ENCODE data around the gene PDAP1. TPM values are rescaled to one million over a fixed set of nuclear protein-coding genes. Genes with fewer than 3 reads are reported as not detected.
A peak's percentile ranks its signal among the peaks of the same experiment; 100 is the strongest.

The PDAP1 gene
- total and polyA plus RNA-seq, 9 of the 15 experiments (the other 6 are each of a cell fraction or from before 2014, with no cell fraction given), result 10.2 to 315 (median 129) TPM

DNA sequence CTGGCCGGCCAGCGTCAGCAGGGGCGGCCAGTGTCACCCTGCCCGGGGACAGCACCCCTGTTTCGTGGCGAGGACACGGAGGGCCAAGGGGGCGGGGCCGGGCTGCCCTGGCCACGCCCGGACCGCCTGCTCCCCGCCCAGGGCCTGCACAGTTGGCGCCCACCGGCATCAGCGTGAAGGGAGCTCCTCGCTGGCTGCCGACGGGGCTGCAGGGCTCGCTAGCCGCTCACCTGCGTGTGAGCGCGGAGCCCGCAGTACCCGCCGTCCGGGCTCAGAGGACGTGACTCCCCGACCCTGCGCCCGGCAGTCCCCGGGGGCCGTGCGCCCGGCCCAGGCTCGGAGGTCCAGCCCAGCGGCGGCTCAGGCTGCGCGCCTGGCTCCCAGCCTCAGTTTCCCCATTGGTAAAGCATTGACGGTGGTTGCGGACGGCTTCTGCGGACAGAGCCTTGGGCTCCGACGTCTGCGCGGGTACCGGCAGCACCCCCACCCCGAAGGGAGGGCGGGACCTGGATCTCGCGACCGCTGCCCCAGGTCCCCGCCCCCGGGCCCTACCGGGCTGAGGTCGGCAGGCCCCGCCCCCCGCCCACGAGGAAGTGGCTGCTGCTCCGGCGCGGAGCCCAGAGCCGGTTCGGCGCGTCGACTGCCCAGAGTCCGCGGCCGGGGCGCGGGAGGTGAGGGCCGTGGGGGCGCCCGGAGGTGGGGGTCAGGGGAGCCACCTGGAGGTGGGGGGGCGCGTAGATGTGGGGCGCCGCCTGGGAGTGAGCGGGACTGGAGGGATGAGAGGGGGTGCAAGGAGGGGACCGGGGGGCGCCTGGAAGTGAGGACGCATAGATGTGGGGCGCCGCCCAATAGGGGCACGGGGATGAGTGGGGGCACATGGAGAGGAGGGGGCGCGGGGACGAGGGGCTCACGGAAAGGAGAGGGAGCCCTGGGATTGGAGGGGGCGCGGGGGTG lies 34.0 kb downstream of the PDAP1 start, which contains the start of gene ARPC1B (continued):
- TF ChIP-seq ZMIZ1 (IDR thresholded peaks at IDR 0.05; ENCODE audit: low read depth in 2 of 2, low read length in 2 of 2), result no peak
- TF ChIP-seq IFI16 (CRISPR knock-in tag; IDR thresholded peaks at IDR 0.05), result no peak
- no peak for TF ChIP-seq CSDE1 (IDR thresholded peaks at IDR 0.05)
- TF ChIP-seq POLR3A (IDR thresholded peaks at IDR 0.05; ENCODE audit: borderline replicate concordance, extremely low read depth, insufficient read depth, insufficient read length), result no peak
- no peak for TF ChIP-seq TBL1XR1 (IDR thresholded peaks at IDR 0.05; ENCODE audit: low read length in 2 of 2)
- TF ChIP-seq KAT2B (IDR thresholded peaks at IDR 0.05; ENCODE audit: low read depth, low read length), result no peak
- TF ChIP-seq SP1 (CRISPR knock-in tag; IDR thresholded peaks at IDR 0.05), result peak; percentile 88
- TF ChIP-seq, protein P1, sequence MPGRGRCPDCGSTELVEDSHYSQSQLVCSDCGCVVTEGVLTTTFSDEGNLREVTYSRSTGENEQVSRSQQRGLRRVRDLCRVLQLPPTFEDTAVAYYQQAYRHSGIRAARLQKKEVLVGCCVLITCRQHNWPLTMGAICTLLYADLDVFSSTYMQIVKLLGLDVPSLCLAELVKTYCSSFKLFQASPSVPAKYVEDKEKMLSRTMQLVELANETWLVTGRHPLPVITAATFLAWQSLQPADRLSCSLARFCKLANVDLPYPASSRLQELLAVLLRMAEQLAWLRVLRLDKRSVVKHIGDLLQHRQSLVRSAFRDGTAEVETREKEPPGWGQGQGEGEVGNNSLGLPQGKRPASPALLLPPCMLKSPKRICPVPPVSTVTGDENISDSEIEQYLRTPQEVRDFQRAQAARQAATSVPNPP (IDR thresholded peaks at IDR 0.05; ENCODE audit: borderline replicate concordance, insufficient read depth, insufficient read length), result no peak
- TF ChIP-seq HDAC1 (IDR thresholded peaks at IDR 0.05), result 0 out of 4 replicates have a peak, but pooled peaks have one; percentile 32 to 41
- no peak for TF ChIP-seq THRAP3 (IDR thresholded peaks at IDR 0.05; ENCODE audit: borderline replicate concordance)
- TF ChIP-seq NRF1 (conservative IDR thresholded peaks at IDR 0.05 in 1 of 2, IDR thresholded peaks at IDR 0.05 in 1 of 2), result peak; percentile 76 to 80
- TF ChIP-seq FOXM1 (IDR thresholded peaks at IDR 0.05; ENCODE audit: low read depth), result no peak
- TF ChIP-seq FOXM1 (CRISPR knock-in tag; IDR thresholded peaks at IDR 0.05; ENCODE audit: low read depth), result no peak
- no peak for TF ChIP-seq ZBTB26 (CRISPR knock-in tag; IDR thresholded peaks at IDR 0.05)
- TF ChIP-seq HNRNPLL (IDR thresholded peaks at IDR 0.05; ENCODE audit: low read depth, low read length, poor library complexity, severe bottlenecking), result peak; percentile 87
- TF ChIP-seq NONO (IDR thresholded peaks at IDR 0.05; ENCODE audit: low read depth in 2 of 2, low read length in 1 of 2), result 0 out of 4 replicates have a peak, but pooled peaks of 1 of the 2 experiments have one; percentile 12
- TF ChIP-seq SMARCA4 (IDR thresholded peaks at IDR 0.05), result no peak
- TF ChIP-seq, protein P2, sequence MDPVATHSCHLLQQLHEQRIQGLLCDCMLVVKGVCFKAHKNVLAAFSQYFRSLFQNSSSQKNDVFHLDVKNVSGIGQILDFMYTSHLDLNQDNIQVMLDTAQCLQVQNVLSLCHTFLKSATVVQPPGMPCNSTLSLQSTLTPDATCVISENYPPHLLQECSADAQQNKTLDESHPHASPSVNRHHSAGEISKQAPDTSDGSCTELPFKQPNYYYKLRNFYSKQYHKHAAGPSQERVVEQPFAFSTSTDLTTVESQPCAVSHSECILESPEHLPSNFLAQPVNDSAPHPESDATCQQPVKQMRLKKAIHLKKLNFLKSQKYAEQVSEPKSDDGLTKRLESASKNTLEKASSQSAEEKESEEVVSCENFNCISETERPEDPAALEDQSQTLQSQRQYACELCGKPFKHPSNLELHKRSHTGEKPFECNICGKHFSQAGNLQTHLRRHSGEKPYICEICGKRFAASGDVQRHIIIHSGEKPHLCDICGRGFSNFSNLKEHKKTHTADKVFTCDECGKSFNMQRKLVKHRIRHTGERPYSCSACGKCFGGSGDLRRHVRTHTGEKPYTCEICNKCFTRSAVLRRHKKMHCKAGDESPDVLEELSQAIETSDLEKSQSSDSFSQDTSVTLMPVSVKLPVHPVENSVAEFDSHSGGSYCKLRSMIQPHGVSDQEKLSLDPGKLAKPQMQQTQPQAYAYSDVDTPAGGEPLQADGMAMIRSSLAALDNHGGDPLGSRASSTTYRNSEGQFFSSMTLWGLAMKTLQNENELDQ (CRISPR knock-in tag; IDR thresholded peaks at IDR 0.05; ENCODE audit: borderline replicate concordance), result no peak

All from K562 (cell line).